GM23248 (cell line): ENCODE data around the gene YKT6. TPM values are rescaled to one million over a fixed set of nuclear protein-coding genes. Genes with fewer than 3 reads are reported as not detected.

Source experiments
- DNase-seq: peaks from one replicate; pipeline ENCODE4 v3.0.0-alpha.2; 2015
- H2AFZ ChIP-seq: fragments of 200-600 bp; sonication (generic); 2 replicates; pipeline ENCODE4 v1.6.1; 2016; ENCODE audit warnings: antibody characterized with exemption
- H3F3A ChIP-seq: fragments of 200-600 bp; sonication (generic); 2 replicates; pipeline ENCODE4 v1.6.1; 2016; ENCODE audit warnings: mild to moderate bottlenecking, antibody characterized with exemption, mixed run types; ENCODE audit not compliant: insufficient read depth
- H3K27ac ChIP-seq: fragments of 200-600 bp; sonication (generic); 2 replicates; pipeline ENCODE4 v1.5.1; 2016; ENCODE audit warnings: mild to moderate bottlenecking
- H3K27me3 ChIP-seq: fragments of 200-600 bp; sonication (generic); replicated peaks from 2 replicates; pipeline ENCODE4 v1.6.1; 2016; ENCODE audit warnings: mild to moderate bottlenecking; ENCODE audit not compliant: insufficient read depth
- H3K36me3 ChIP-seq: fragments of 200-600 bp; sonication (generic); 2 replicates; pipeline ENCODE4 v1.6.1; 2016; ENCODE audit warnings: low read depth, mild to moderate bottlenecking
- H3K4me1 ChIP-seq: fragments of 200-600 bp; sonication (generic); 2 replicates; pipeline ENCODE4 v1.6.1; 2016; ENCODE audit warnings: mild to moderate bottlenecking; ENCODE audit not compliant: insufficient read depth
- H3K4me2 ChIP-seq: fragments of 200-600 bp; sonication (generic); one replicate; pipeline ENCODE4 v1.6.1; 2016; ENCODE audit warnings: mild to moderate bottlenecking; ENCODE audit not compliant: unreplicated experiment
- H3K4me3 ChIP-seq: fragments of 200-600 bp; sonication (generic); 2 replicates; pipeline ENCODE4 v1.5.1; 2016; ENCODE audit warnings: mild to moderate bottlenecking
- H3K79me2 ChIP-seq: fragments of 200-600 bp; sonication (generic); 2 replicates; pipeline ENCODE4 v1.6.1; 2016; ENCODE audit warnings: mild to moderate bottlenecking; ENCODE audit not compliant: insufficient read depth
- H3K9ac ChIP-seq: fragments of 200-600 bp; sonication (generic); 2 replicates; pipeline ENCODE4 v1.6.1; 2016; ENCODE audit warnings: mild to moderate bottlenecking
- H3K9me2 ChIP-seq: fragments of 200-600 bp; sonication (generic); 2 replicates; pipeline ENCODE4 v1.6.1; 2016; ENCODE audit warnings: mixed run types, mild to moderate bottlenecking, moderate library complexity; ENCODE audit not compliant: insufficient read depth
- H3K9me3 ChIP-seq: fragments of 200-600 bp; sonication (generic); one replicate; pipeline ENCODE4 v1.6.1; 2017; ENCODE audit warnings: low read depth
- H4K20me1 ChIP-seq: fragments of 200-600 bp; sonication (generic); 2 replicates; pipeline ENCODE4 v1.6.0; 2016; ENCODE audit not compliant: insufficient read depth
- EZH2 ChIP-seq: fragments of 200-600 bp; sonication (generic); IDR thresholded peaks from 2 replicates; pipeline ENCODE4 v1.6.1; 2018; ENCODE audit warnings: antibody characterized with exemption, mild to moderate bottlenecking; ENCODE audit not compliant: insufficient read depth, poor library complexity, severe bottlenecking
- EZH2phosphoT487 ChIP-seq: fragments of 200-600 bp; sonication (generic); IDR thresholded peaks from 2 replicates; pipeline ENCODE4 v1.6.1; 2018; ENCODE audit warnings: antibody characterized with exemption, moderate library complexity, mild to moderate bottlenecking, low read depth; ENCODE audit not compliant: insufficient read depth
- WGBS, 2 experiments: methylation state at CpG; one replicate each; pipeline ENCODE4 v1.1.6; 2015 to 2017; ENCODE audit warnings: low lambda C conversion rate in 2 of 2, low coverage in 1 of 2; ENCODE audit errors: missing lambda C conversion rate in 2 of 2; 5-methylcytosine and 5-hydroxymethylcytosine counted together
- in situ Hi-C: fragments of 300-500 bp; cut with MboI; formaldehyde crosslinking; loops from 2 replicates; pipeline ENCODE4 v1.15.0; 2020
- polyA plus RNA-seq: library from polyadenylated mRNA; unstranded; fragments of >200 nt; fragmentation: Nextera tagmentation; extraction: Ambion mirVana; gene quantifications from 2 replicates; pipeline ENCODE4 v1.2.1, GENCODE V29; 2016
- total RNA-seq: library from RNA; depleted of rRNA; stranded (reverse); fragments of >200 nt; shearing (Covaris generic); gene quantifications from 2 replicates; pipeline ENCODE4 v1.2.3, GENCODE V29; 2014

Gene YKT6
- total and polyA plus RNA-seq, 2 experiments from 2014 or later: 108 to 148 TPM

GRCh38 chr7:44158096-44158872 is 42.5 kb upstream of the YKT6 start:
- H3K79me2 ChIP-seq: no peaks in the 10 kb centered on the region
- no peaks in the 10 kb centered on the region for H3K9me3 ChIP-seq
- no peaks in the 10 kb centered on the region for H3K36me3 ChIP-seq
- WGBS, 2 experiments: 68 to 69% methylated on average over 10 of the region's 10 CpGs
- H3K9ac ChIP-seq: no peak overlapping the region
- DNase-seq: no peak
- H3K4me3 ChIP-seq: no peak overlapping the region
- H3K9me2 ChIP-seq: no peaks in the 10 kb centered on the region
- in situ Hi-C loops: no loop called here
- no peak overlapping the region for H3K27ac ChIP-seq
- TF ChIP-seq EZH2 (no peak), EZH2phosphoT487 (no peak)
- H3K4me1 ChIP-seq: peaks cover 12% of the 10 kb centered on the region
- no peaks in the 10 kb centered on the region for H3K27me3 ChIP-seq
- peaks cover 11% of the 10 kb centered on the region for H3F3A ChIP-seq
- no peaks in the 10 kb centered on the region for H4K20me1 ChIP-seq
- H2AFZ ChIP-seq: no peak overlapping the region
- no peak overlapping the region for H3K4me2 ChIP-seq

DNA sequence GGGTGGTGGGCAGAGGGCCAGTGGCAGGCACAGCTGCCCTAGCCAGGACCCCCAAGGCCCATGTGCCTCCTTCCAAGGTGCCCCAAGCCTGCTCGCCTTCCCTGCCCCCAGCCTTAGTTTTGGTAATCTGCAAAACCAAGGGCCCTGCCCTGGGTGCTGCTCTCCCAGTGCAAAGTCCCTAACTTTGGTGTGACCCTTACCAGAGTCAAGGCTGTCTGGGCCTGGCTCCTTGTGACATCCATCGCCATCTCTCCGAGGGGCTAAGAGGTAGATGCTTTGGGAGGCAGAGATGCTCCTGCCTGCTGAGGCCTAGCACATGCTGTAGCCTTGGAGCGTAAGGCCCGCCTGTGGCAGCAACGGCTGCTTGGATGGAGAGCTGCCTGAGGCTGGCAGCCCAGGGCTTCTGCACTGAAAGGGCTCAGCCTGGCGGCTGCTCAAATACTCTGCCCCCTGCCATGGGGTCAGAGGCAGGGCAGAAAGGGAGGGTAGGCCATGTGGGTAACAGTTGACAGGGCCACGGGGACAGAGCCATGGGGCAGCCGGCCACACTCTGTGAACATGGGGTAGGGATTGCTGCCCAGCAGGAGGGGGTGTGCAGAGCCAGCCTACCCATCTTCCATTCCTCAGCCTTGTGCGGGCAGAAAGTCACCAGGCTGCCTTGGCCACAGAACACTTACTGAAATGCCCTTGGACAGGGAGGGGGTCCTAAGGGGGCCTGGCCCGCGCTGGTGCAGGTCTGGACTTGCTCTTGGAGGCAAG is 41.7 kb upstream of the YKT6 start:
- Histone ChIP-seq H3K79me2 (no peaks in the 10 kb centered on the region), H3K9ac (no peak overlapping the region), H3K9me3 (no peaks in the 10 kb centered on the region), H2AFZ (no peak overlapping the region), H3K4me3 (no peak overlapping the region), H3F3A (peaks cover 17% of the 10 kb centered on the region), H3K36me3 (no peaks in the 10 kb centered on the region), H3K4me1 (peaks cover 18% of the 10 kb centered on the region), H3K27ac (no peak overlapping the region), H3K27me3 (no peaks in the 10 kb centered on the region), H4K20me1 (no peaks in the 10 kb centered on the region), H3K9me2 (no peaks in the 10 kb centered on the region), H3K4me2 (no peak overlapping the region)
- 88 to 89% methylated on average over 12 of the region's 12 CpGs for WGBS, 2 experiments
- in situ Hi-C loops: no loop called here
- TF ChIP-seq EZH2 (no peak), EZH2phosphoT487 (no peak)
- DNase-seq: no peak

- Histone ChIP-seq H3K27me3 (no peaks in the 10 kb centered on the region), H4K20me1 (no peaks in the 10 kb centered on the region), H3K9me2 (no peaks in the 10 kb centered on the region), H3K4me3 (no peak overlapping the region), H3F3A (peaks cover 26% of the 10 kb centered on the region), H2AFZ (no peak overlapping the region), H3K27ac (no peak overlapping the region), H3K79me2 (no peaks in the 10 kb centered on the region), H3K9me3 (no peaks in the 10 kb centered on the region), H3K36me3 (no peaks in the 10 kb centered on the region), H3K4me1 (peaks cover 21% of the 10 kb centered on the region), H3K4me2 (no peak overlapping the region), H3K9ac (no peak overlapping the region)
- WGBS, 2 experiments: 79 to 82% methylated on average over 5 of the region's 5 CpGs
- in situ Hi-C loops: no loop called here
- DNase-seq: no peak
- TF ChIP-seq EZH2 (no peak), EZH2phosphoT487 (no peak)
Measured at GRCh38 chr7:44159824-44160630, 40.8 kb upstream of the YKT6 start.

DNA sequence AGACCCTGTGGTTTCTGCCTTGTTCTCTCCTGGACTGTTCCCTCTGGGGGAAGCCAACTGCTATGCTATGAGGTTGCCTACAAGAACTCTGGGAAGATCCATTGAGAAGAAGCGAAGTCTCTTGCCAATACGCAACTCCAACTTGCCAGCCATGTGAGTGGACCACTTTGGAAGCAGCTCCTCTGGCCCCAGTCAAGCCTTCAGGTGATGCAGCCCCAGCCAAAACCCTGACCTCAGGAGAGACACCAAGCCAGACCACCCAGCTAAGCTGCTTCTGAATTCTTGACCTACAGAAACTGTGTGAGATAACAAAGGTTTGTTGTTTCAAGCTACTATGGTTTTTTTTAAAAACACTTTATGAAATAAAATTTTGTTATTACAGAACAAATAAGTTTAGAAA is 39.4 kb upstream of the YKT6 start:
- peaks cover 26% of the 10 kb centered on the region for H3F3A ChIP-seq
- no peak overlapping the region for H3K4me3 ChIP-seq
- in situ Hi-C loops: no loop called here
- 100% methylated on average over 2 of the region's 2 CpGs for WGBS, 2 experiments
- no peaks in the 10 kb centered on the region for H3K79me2 ChIP-seq
- no peak overlapping the region for H3K9ac ChIP-seq
- no peak overlapping the region for H2AFZ ChIP-seq
- H3K27ac ChIP-seq: no peak overlapping the region
- no peaks in the 10 kb centered on the region for H3K9me2 ChIP-seq
- no peak for DNase-seq
- H3K4me2 ChIP-seq: no peak overlapping the region
- no peaks in the 10 kb centered on the region for H4K20me1 ChIP-seq
- no peaks in the 10 kb centered on the region for H3K27me3 ChIP-seq
- H3K9me3 ChIP-seq: no peaks in the 10 kb centered on the region
- no peak for TF ChIP-seq EZH2phosphoT487
- no peak for TF ChIP-seq EZH2
- peaks cover 21% of the 10 kb centered on the region for H3K4me1 ChIP-seq
- no peaks in the 10 kb centered on the region for H3K36me3 ChIP-seq
